ENCODE data around the gene CST3. TPM values are rescaled to one million over a fixed set of nuclear protein-coding genes. Genes with fewer than 3 reads are reported as not detected.

Gene CST3
- total RNA-seq, 4 donors from 2014 or later = 607 to 1,755 (median 1,289) TPM

GRCh38 chr20:23673209-23673608, 35.5 kb upstream of the CST3 start:
- 64 to 68% methylated on average over 1 of the region's 1 CpG for WGBS, 2 donors (ENCODE audit: low coverage in 1 of 2)
- intact Hi-C loops (cut with DNase I; ENCODE audit: low total_unique reads) = no loop called here
- no peak overlapping the region for H3K27ac ChIP-seq

GRCh38 chr20:23672158-23672557, 34.4 kb upstream of the CST3 start:
- no peak for DNase-seq
- H3K9me3 ChIP-seq = no peaks in the 10 kb centered on the region
- H3K36me3 ChIP-seq = no peaks in the 10 kb centered on the region
- 91% methylated on average over 1 of the region's 1 CpG; no CpG with 5 or more reads in 1 of the 2 donors for WGBS, 2 donors (ENCODE audit: low coverage in 1 of 2)
- no peak overlapping the region for H3K27ac ChIP-seq
- no peak overlapping the region for H3K4me3 ChIP-seq
- in situ Hi-C loops (cut with MboI; ENCODE audit: low pct_ligation_motif_present in 1 of 4, low pct_unique_long_range_greater_than_20kb in 1 of 4, low sequenced_read_pairs in 3 of 4) = no loop called here
- intact Hi-C loops (cut with DNase I; ENCODE audit: low total_unique reads) = no loop called here
- no peaks in the 10 kb centered on the region for H3K27me3 ChIP-seq
- no peak for TF ChIP-seq EP300 (IDR thresholded peaks at IDR 0.05; ENCODE audit: low read depth)
- H3K4me1 ChIP-seq = no peaks in the 10 kb centered on the region

More at GRCh38 chr20:23673209-23673608, 35.5 kb upstream of the CST3 start:
- H3K4me1 ChIP-seq = no peaks in the 10 kb centered on the region
- no peak for TF ChIP-seq CTCF (IDR thresholded peaks at IDR 0.05)
- no peaks in the 10 kb centered on the region for H3K9me3 ChIP-seq
- H3K4me3 ChIP-seq = no peak overlapping the region
- no peaks in the 10 kb centered on the region for H3K27me3 ChIP-seq
- H3K36me3 ChIP-seq = no peaks in the 10 kb centered on the region
- no peak for DNase-seq
- in situ Hi-C loops (cut with MboI; ENCODE audit: low pct_ligation_motif_present in 1 of 4, low pct_unique_long_range_greater_than_20kb in 1 of 4, low sequenced_read_pairs in 3 of 4) = no loop called here

DNA sequence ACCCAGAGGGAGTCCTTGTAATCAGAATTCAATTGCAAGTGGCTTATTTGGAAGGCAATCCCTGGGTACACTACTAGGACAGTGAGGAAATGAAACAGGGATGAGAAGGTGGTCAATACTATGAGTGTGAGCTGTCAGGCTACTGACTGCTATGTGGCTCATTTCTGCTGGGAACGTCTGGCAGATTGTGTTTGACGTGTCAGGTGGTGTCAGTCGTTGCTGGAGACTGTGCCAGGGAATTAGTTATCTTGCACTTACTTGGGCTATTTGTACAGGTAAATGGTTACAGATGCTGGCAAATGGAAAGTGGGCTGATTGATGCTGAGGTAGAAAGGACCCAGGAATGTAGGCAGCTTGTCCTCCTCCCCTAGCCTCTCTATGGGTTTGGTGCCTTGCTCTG, 33.7 kb upstream of the CST3 start:
- WGBS, 2 donors (ENCODE audit: low coverage in 1 of 2) = 70 to 72% methylated on average over 3 of the region's 3 CpGs
- H3K27ac ChIP-seq = no peak overlapping the region
- DNase-seq = no peak
- TF ChIP-seq EP300 (IDR thresholded peaks at IDR 0.05; ENCODE audit: low read depth) = no peak
- no peak for TF ChIP-seq POLR2AphosphoS5 (IDR thresholded peaks at IDR 0.05)
- TF ChIP-seq POLR2A (IDR thresholded peaks at IDR 0.05) = no peak
- no peak for TF ChIP-seq CTCF (IDR thresholded peaks at IDR 0.05)
- in situ Hi-C loops (cut with MboI; ENCODE audit: low pct_ligation_motif_present in 1 of 4, low pct_unique_long_range_greater_than_20kb in 1 of 4, low sequenced_read_pairs in 3 of 4) (no loop called here), intact Hi-C loops (cut with DNase I; ENCODE audit: low total_unique reads) (no loop called here)
- no peaks in the 10 kb centered on the region for H3K9me3 ChIP-seq
- H3K4me3 ChIP-seq = no peak overlapping the region
- no peaks in the 10 kb centered on the region for H3K27me3 ChIP-seq
- no peaks in the 10 kb centered on the region for H3K36me3 ChIP-seq
- H3K4me1 ChIP-seq = no peaks in the 10 kb centered on the region

DNA sequence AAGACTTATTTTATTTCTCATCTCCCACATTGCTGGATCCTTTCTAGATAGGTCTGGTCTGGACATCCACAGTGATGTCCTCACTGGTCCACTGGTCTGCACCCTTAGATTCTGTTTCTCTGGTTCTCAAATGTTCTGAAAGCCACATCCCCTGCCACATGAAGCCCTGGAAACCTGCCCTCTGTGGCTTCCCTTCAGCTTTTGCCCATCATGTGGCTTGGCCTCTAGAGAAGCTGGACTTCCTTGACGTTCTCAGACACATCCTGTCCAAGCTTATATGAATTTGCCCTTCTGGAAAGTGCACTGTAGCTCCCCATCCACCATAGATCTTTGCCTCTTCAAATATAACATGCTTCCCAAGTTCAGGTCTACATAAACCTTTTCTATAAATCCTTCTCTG, 32.6 kb upstream of the CST3 start:
- no peak for DNase-seq
- no peak for TF ChIP-seq CTCF (IDR thresholded peaks at IDR 0.05)
- TF ChIP-seq EP300 (IDR thresholded peaks at IDR 0.05; ENCODE audit: low read depth) = no peak
- TF ChIP-seq POLR2A (IDR thresholded peaks at IDR 0.05) = no peak
- TF ChIP-seq POLR2AphosphoS5 (IDR thresholded peaks at IDR 0.05) = no peak
- in situ Hi-C loops (cut with MboI; ENCODE audit: low pct_ligation_motif_present in 1 of 4, low pct_unique_long_range_greater_than_20kb in 1 of 4, low sequenced_read_pairs in 3 of 4) (no loop called here), intact Hi-C loops (cut with DNase I; ENCODE audit: low total_unique reads) (no loop called here)
- 37 to 80% methylated on average over 1 of the region's 1 CpG for WGBS, 2 donors (ENCODE audit: low coverage in 1 of 2)
- H3K27ac ChIP-seq = no peak overlapping the region
- no peak overlapping the region for H3K4me3 ChIP-seq
- no peaks in the 10 kb centered on the region for H3K9me3 ChIP-seq
- H3K4me1 ChIP-seq = no peaks in the 10 kb centered on the region
- no peaks in the 10 kb centered on the region for H3K36me3 ChIP-seq
- no peaks in the 10 kb centered on the region for H3K27me3 ChIP-seq

- H3K27ac ChIP-seq = no peak overlapping the region
- intact Hi-C loops (cut with DNase I; ENCODE audit: low total_unique reads) = no loop called here
- H3K27me3 ChIP-seq = no peaks in the 10 kb centered on the region
- 82 to 89% methylated on average over 6 to 7 of the region's 7 CpGs for WGBS, 2 donors (ENCODE audit: low coverage in 1 of 2)
- no peaks in the 10 kb centered on the region for H3K9me3 ChIP-seq
- H3K4me3 ChIP-seq = no peak overlapping the region
- H3K4me1 ChIP-seq = no peaks in the 10 kb centered on the region
- TF ChIP-seq EP300 (IDR thresholded peaks at IDR 0.05; ENCODE audit: low read depth) (no peak), CTCF (IDR thresholded peaks at IDR 0.05) (no peak), POLR2A (IDR thresholded peaks at IDR 0.05) (no peak), POLR2AphosphoS5 (IDR thresholded peaks at IDR 0.05) (no peak)
- in situ Hi-C loops (cut with MboI; ENCODE audit: low pct_ligation_motif_present in 1 of 4, low pct_unique_long_range_greater_than_20kb in 1 of 4, low sequenced_read_pairs in 3 of 4) = no loop called here
- no peaks in the 10 kb centered on the region for H3K36me3 ChIP-seq
- no peak for DNase-seq
Measured at GRCh38 chr20:23669866-23670265, 32.1 kb upstream of the CST3 start.
